ENCODE results near the gene SCRN2. TPM values are rescaled to one million over a fixed set of nuclear protein-coding genes. Genes with fewer than 3 reads are reported as not detected.

SCRN2 gene
- total and polyA plus RNA-seq, 2 of the 8 experiments (the other 6 are each of a cell fraction or from before 2014, with no cell fraction given) = 24.4 to 42.3 TPM

- ChIA-PET CTCF (ENCODE audit: partially characterized antibody) (interaction anchor here (0.6 to 18.8 kb wide), 19 partner anchors 8 to 274 kb away, joined by 3 to 1206 read pairs (median 4); partner anchors contain the start of genes CDK5RAP3, SCRN2, SP2 and SP6), POLR2A (ENCODE audit: partially characterized antibody) (interaction anchor here (0.8 to 3.0 kb wide), 15 partner anchors 10 to 163 kb away, joined by 3 to 17 read pairs (median 5); partner anchors contain the start of genes NFE2L1, SCRN2, SP2 and SP6)
- no peaks in the 10 kb centered on the region for H3K9me3 ChIP-seq (ENCODE audit: insufficient read depth in 2 of 2, low read depth in 1 of 2, low read length in 1 of 2)
- H3K79me2 ChIP-seq (ENCODE audit: control insufficient read depth in 1 of 2, insufficient read depth in 2 of 2, low read length in 2 of 2) = no peaks in the 10 kb centered on the region
- H3K23ac ChIP-seq (ENCODE audit: insufficient read length) = no peak overlapping the region
- no peak overlapping the region for H3K4me3 ChIP-seq (ENCODE audit: extremely low read depth in 1 of 4, insufficient read depth in 2 of 4, low read depth in 3 of 4, low read length in 4 of 4)
- H3K79me1 ChIP-seq (ENCODE audit: low read depth, low read length) = no peaks in the 10 kb centered on the region
- H3K4me1 ChIP-seq (replicated peaks in 1 of 4; ENCODE audit: control insufficient read depth in 3 of 4, insufficient read depth in 4 of 4, low read length in 3 of 4) = peaks cover 0 to 13% (median 8%) of the 10 kb centered on the region in 4 experiments; a peak in 6 of 7 replicates
- H2BK5ac ChIP-seq (ENCODE audit: low read depth, low read length) = peak overlapping the region; percentile 35; the same call in 1 of the 2 replicates
- peak overlapping the region; percentile 4; the same call in 1 of the 2 replicates for H4K8ac ChIP-seq (ENCODE audit: extremely low read depth, insufficient read depth, low read length)
- H2BK15ac ChIP-seq (ENCODE audit: low read length) = peak overlapping the region; percentile 95; the same call in 1 of the 2 replicates
- no peak overlapping the region for H3K9ac ChIP-seq (replicated peaks in 1 of 4; ENCODE audit: extremely low read depth in 1 of 4, low read depth in 3 of 4, low read length in 3 of 4)
- H3K36me3 ChIP-seq (ENCODE audit: control insufficient read depth in 2 of 4, insufficient read depth in 4 of 4, low read length in 3 of 4) = no peaks in the 10 kb centered on the region
- H4K20me1 ChIP-seq (replicated peaks in 1 of 2; ENCODE audit: control insufficient read depth in 1 of 2, insufficient read depth in 2 of 2, low read length in 2 of 2) = no peaks in the 10 kb centered on the region
- TF ChIP-seq ASH2L (IDR thresholded peaks at IDR 0.05; ENCODE audit: low read length) (no peak), SP1 (IDR thresholded peaks at IDR 0.05; ENCODE audit: low read depth, low read length) (no peak), CHD1 (IDR thresholded peaks at IDR 0.05; ENCODE audit: low read depth, low read length) (no peak), GTF2F1 (IDR thresholded peaks at IDR 0.05; ENCODE audit: borderline replicate concordance, low read depth, low read length) (no peak), SUZ12 (IDR thresholded peaks at IDR 0.05; ENCODE audit: low read length) (no peak), CEBPB (IDR thresholded peaks at IDR 0.05; ENCODE audit: low read depth, low read length) (no peak), RBBP5 (IDR thresholded peaks at IDR 0.05; ENCODE audit: borderline replicate concordance, low read depth, low read length) (no peak), TAF7 (optimal IDR thresholded peaks at IDR 0.05; ENCODE audit: borderline replicate concordance, low read depth, low read length) (no peak), TBP (IDR thresholded peaks at IDR 0.05; ENCODE audit: low read depth, low read length) (no peak)
- TF ChIP-seq, protein P1, sequence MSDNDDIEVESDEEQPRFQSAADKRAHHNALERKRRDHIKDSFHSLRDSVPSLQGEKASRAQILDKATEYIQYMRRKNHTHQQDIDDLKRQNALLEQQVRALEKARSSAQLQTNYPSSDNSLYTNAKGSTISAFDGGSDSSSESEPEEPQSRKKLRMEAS (IDR thresholded peaks at IDR 0.05) = no peak
- FAIRE-seq (no peak), DNase-seq (ENCODE audit: low read depth in 1 of 2, low spot score in 2 of 2) (peak in 1 of 2 experiments; percentile 54)
- H3K18ac ChIP-seq (ENCODE audit: extremely low read depth, low read length) = peak overlapping the region; percentile 48
- peak overlapping the region; percentile 72; the same call in 1 of the 2 replicates for H2AFZ ChIP-seq (ENCODE audit: low read length)
- peak overlapping the region; percentile 17 to 32; a peak in 2 of 4 replicates for H3K4me2 ChIP-seq (ENCODE audit: insufficient read depth in 1 of 2, low read depth in 2 of 2, low read length in 2 of 2)
- no peak overlapping the region for H3K56ac ChIP-seq (replicated peaks; ENCODE audit: insufficient read length, low read depth, low read length)
- H2BK120ac ChIP-seq (replicated peaks; ENCODE audit: low read depth, low read length) = no peak overlapping the region
- H3K27ac ChIP-seq (ENCODE audit: low read depth, low read length) = no peak overlapping the region
- 0 out of 2 replicates have a peak overlapping the region, but pooled peaks have one; percentile 61 for H2BK20ac ChIP-seq (ENCODE audit: low read length)
- H2AK5ac ChIP-seq (ENCODE audit: low read depth, low read length) = no peak overlapping the region; the same call in 1 of the 2 replicates
- H4K91ac ChIP-seq (replicated peaks; ENCODE audit: insufficient read length, low read length) = no peak overlapping the region
- no peak overlapping the region for H4K5ac ChIP-seq (ENCODE audit: insufficient read length, low read depth, low read length)
- H3K27me3 ChIP-seq (replicated peaks in 1 of 4; ENCODE audit: control insufficient read depth in 3 of 4, extremely low read depth in 1 of 4, insufficient read depth in 3 of 4, low read length in 3 of 4) = no peaks in the 10 kb centered on the region
- H3K23me2 ChIP-seq (ENCODE audit: low read depth, low read length) = no peaks in the 10 kb centered on the region
- WGBS, 2 experiments (ENCODE audit: extremely low coverage in 1 of 2, insufficient coverage in 1 of 2, insufficient read length in 1 of 2, insufficient replicate concordance in 2 of 2, low coverage in 1 of 2, low lambda C conversion rate in 2 of 2, missing lambda C conversion rate in 1 of 2) = 63% methylated on average over 9 of the region's 11 CpGs; no CpG with 5 or more reads in 1 of the 2 experiments
- peak overlapping the region; percentile 39 for H3K4ac ChIP-seq (replicated peaks; ENCODE audit: insufficient read length, low read depth, low read length)
- no peak overlapping the region for H3K14ac ChIP-seq (ENCODE audit: insufficient read length)
- H2BK12ac ChIP-seq (ENCODE audit: low read depth, low read length) = peak overlapping the region; percentile 75; the same call in 1 of the 2 replicates
Measured at GRCh38 chr17:47884905-47885730, 44.0 kb upstream of the SCRN2 start.

Data from H1 (cell line).